ENCODE measurements around the gene TEX19.

The TEX19 gene

GRCh38 chr17:82386255-82386831 is 27.3 kb downstream of the TEX19 start:
- WGBS = 70% methylated on average over 13 of the region's 17 CpGs
- Histone ChIP-seq H3K4me1 (ENCODE audit: control insufficient read depth, insufficient read depth, low read depth, low read length) (peaks cover 21% of the 10 kb centered on the region), H2BK120ac (ENCODE audit: low read depth, low read length) (no peak overlapping the region), H3K18ac (ENCODE audit: low read depth in 1 of 2, low read length in 2 of 2) (no peak overlapping the region), H3K9ac (ENCODE audit: low read length) (no peak overlapping the region), H3K4me3 (ENCODE audit: insufficient read depth in 1 of 2, low read depth in 1 of 2, low read length in 2 of 2) (no peak overlapping the region), H3K4ac (ENCODE audit: low read depth in 1 of 2, low read length in 2 of 2) (no peak overlapping the region), H3K27me3 (ENCODE audit: control insufficient read depth in 1 of 2, insufficient read depth in 1 of 2, low read length in 2 of 2) (peaks cover 20 to 32% of the 10 kb centered on the region in 2 experiments), H3K14ac (ENCODE audit: low read length in 2 of 2) (no peak overlapping the region), H3K27ac (ENCODE audit: low read length, poor library complexity, severe bottlenecking) (no peak overlapping the region), H2AK5ac (ENCODE audit: low read length, severe bottlenecking) (no peak overlapping the region), H2AFZ (ENCODE audit: low read depth, low read length) (no peak overlapping the region), H4K8ac (ENCODE audit: low read length) (no peak overlapping the region), H3K23ac (ENCODE audit: low read length in 2 of 2) (no peak overlapping the region), H3K4me2 (ENCODE audit: low read length, poor library complexity, severe bottlenecking) (no peak overlapping the region), H2BK12ac (ENCODE audit: low read length in 2 of 2) (no peak overlapping the region), H3K9me3 (ENCODE audit: control insufficient read depth, low read length) (no peaks in the 10 kb centered on the region), H3K36me3 (ENCODE audit: control insufficient read depth in 1 of 2, insufficient read depth in 2 of 2, low read depth in 1 of 2, low read length in 2 of 2) (peaks cover 0 to 5% of the 10 kb centered on the region in 2 experiments), H3K79me1 (replicated peaks; ENCODE audit: low read length, poor library complexity, severe bottlenecking) (no peaks in the 10 kb centered on the region), H2BK5ac (ENCODE audit: low read depth, low read length, poor library complexity, severe bottlenecking) (no peak overlapping the region), H4K91ac (ENCODE audit: low read length) (no peak overlapping the region), H2BK15ac (ENCODE audit: low read depth, poor library complexity, severe bottlenecking) (no peak overlapping the region)
- DNase-seq = no peak

- H3K4me2 ChIP-seq (ENCODE audit: low read length, poor library complexity, severe bottlenecking) = no peak overlapping the region
- H3K18ac ChIP-seq (ENCODE audit: low read depth in 1 of 2, low read length in 2 of 2) = no peak overlapping the region
- H3K23ac ChIP-seq (ENCODE audit: low read length in 2 of 2) = no peak overlapping the region
- H4K8ac ChIP-seq (ENCODE audit: low read length) = no peak overlapping the region
- no peak overlapping the region for H3K4me3 ChIP-seq (ENCODE audit: insufficient read depth in 1 of 2, low read depth in 1 of 2, low read length in 2 of 2)
- H2AFZ ChIP-seq (ENCODE audit: low read depth, low read length) = no peak overlapping the region
- peaks cover 21% of the 10 kb centered on the region for H3K4me1 ChIP-seq (ENCODE audit: control insufficient read depth, insufficient read depth, low read depth, low read length)
- H2BK120ac ChIP-seq (ENCODE audit: low read depth, low read length) = no peak overlapping the region
- H3K27ac ChIP-seq (ENCODE audit: low read length, poor library complexity, severe bottlenecking) = no peak overlapping the region
- DNase-seq = no peak
- no peak overlapping the region for H3K4ac ChIP-seq (ENCODE audit: low read depth in 1 of 2, low read length in 2 of 2)
- H2BK15ac ChIP-seq (ENCODE audit: low read depth, poor library complexity, severe bottlenecking) = no peak overlapping the region
- H3K79me1 ChIP-seq (replicated peaks; ENCODE audit: low read length, poor library complexity, severe bottlenecking) = no peaks in the 10 kb centered on the region
- H3K9me3 ChIP-seq (ENCODE audit: control insufficient read depth, low read length) = no peaks in the 10 kb centered on the region
- peaks cover 3 to 12% of the 10 kb centered on the region in 2 experiments for H3K36me3 ChIP-seq (ENCODE audit: control insufficient read depth in 1 of 2, insufficient read depth in 2 of 2, low read depth in 1 of 2, low read length in 2 of 2)
- no peak overlapping the region for H4K91ac ChIP-seq (ENCODE audit: low read length)
- no peak overlapping the region for H2AK5ac ChIP-seq (ENCODE audit: low read length, severe bottlenecking)
- H3K14ac ChIP-seq (ENCODE audit: low read length in 2 of 2) = no peak overlapping the region
- WGBS = 80% methylated on average over 37 of the region's 38 CpGs
- no peak overlapping the region for H2BK12ac ChIP-seq (ENCODE audit: low read length in 2 of 2)
- peaks cover 20 to 32% of the 10 kb centered on the region in 2 experiments for H3K27me3 ChIP-seq (ENCODE audit: control insufficient read depth in 1 of 2, insufficient read depth in 1 of 2, low read length in 2 of 2)
- no peak overlapping the region for H3K9ac ChIP-seq (ENCODE audit: low read length)
- no peak overlapping the region for H2BK5ac ChIP-seq (ENCODE audit: low read depth, low read length, poor library complexity, severe bottlenecking)
Measured at GRCh38 chr17:82386881-82387704, 28.0 kb downstream of the TEX19 start.

- Histone ChIP-seq H3K4me1 (ENCODE audit: control insufficient read depth, insufficient read depth, low read depth, low read length) (peaks cover 21% of the 10 kb centered on the region), H2BK15ac (ENCODE audit: low read depth, poor library complexity, severe bottlenecking) (no peak overlapping the region), H3K9ac (ENCODE audit: low read length) (no peak overlapping the region), H2BK5ac (ENCODE audit: low read depth, low read length, poor library complexity, severe bottlenecking) (no peak overlapping the region), H2AK5ac (ENCODE audit: low read length, severe bottlenecking) (no peak overlapping the region), H3K14ac (ENCODE audit: low read length in 2 of 2) (no peak overlapping the region), H2BK12ac (ENCODE audit: low read length in 2 of 2) (no peak overlapping the region), H3K18ac (ENCODE audit: low read depth in 1 of 2, low read length in 2 of 2) (no peak overlapping the region), H3K27ac (ENCODE audit: low read length, poor library complexity, severe bottlenecking) (no peak overlapping the region), H3K36me3 (ENCODE audit: control insufficient read depth in 1 of 2, insufficient read depth in 2 of 2, low read depth in 1 of 2, low read length in 2 of 2) (peaks cover 8 to 14% of the 10 kb centered on the region in 2 experiments), H3K23ac (ENCODE audit: low read length in 2 of 2) (no peak overlapping the region), H3K9me3 (ENCODE audit: control insufficient read depth, low read length) (no peaks in the 10 kb centered on the region), H3K4me3 (ENCODE audit: insufficient read depth in 1 of 2, low read depth in 1 of 2, low read length in 2 of 2) (no peak overlapping the region), H2AFZ (ENCODE audit: low read depth, low read length) (no peak overlapping the region), H4K91ac (ENCODE audit: low read length) (no peak overlapping the region), H3K27me3 (ENCODE audit: control insufficient read depth in 1 of 2, insufficient read depth in 1 of 2, low read length in 2 of 2) (peaks cover 20 to 32% of the 10 kb centered on the region in 2 experiments), H3K4me2 (ENCODE audit: low read length, poor library complexity, severe bottlenecking) (no peak overlapping the region), H3K4ac (ENCODE audit: low read depth in 1 of 2, low read length in 2 of 2) (no peak overlapping the region), H3K79me1 (replicated peaks; ENCODE audit: low read length, poor library complexity, severe bottlenecking) (no peaks in the 10 kb centered on the region), H4K8ac (ENCODE audit: low read length) (no peak overlapping the region), H2BK120ac (ENCODE audit: low read depth, low read length) (no peak overlapping the region)
- WGBS = 77% methylated on average over 3 of the region's 3 CpGs
- no peak for DNase-seq
Measured at GRCh38 chr17:82387705-82388106, 28.7 kb downstream of the TEX19 start.

- peaks cover 21% of the 10 kb centered on the region for H3K4me1 ChIP-seq (ENCODE audit: control insufficient read depth, insufficient read depth, low read depth, low read length)
- H2BK15ac ChIP-seq (ENCODE audit: low read depth, poor library complexity, severe bottlenecking) = no peak overlapping the region
- peak overlapping the region in 1 of 2 experiments; percentile 80 for H3K23ac ChIP-seq (ENCODE audit: low read length in 2 of 2)
- no peak overlapping the region for H2BK12ac ChIP-seq (ENCODE audit: low read length in 2 of 2)
- no peak overlapping the region for H4K91ac ChIP-seq (ENCODE audit: low read length)
- DNase-seq = no peak
- H3K18ac ChIP-seq (ENCODE audit: low read depth in 1 of 2, low read length in 2 of 2) = no peak overlapping the region
- H4K8ac ChIP-seq (ENCODE audit: low read length) = peak overlapping the region; percentile 7
- no peak overlapping the region for H3K14ac ChIP-seq (ENCODE audit: low read length in 2 of 2)
- H3K4me3 ChIP-seq (ENCODE audit: insufficient read depth in 1 of 2, low read depth in 1 of 2, low read length in 2 of 2) = no peak overlapping the region
- no peak overlapping the region for H3K4ac ChIP-seq (ENCODE audit: low read depth in 1 of 2, low read length in 2 of 2)
- no peak overlapping the region for H2BK120ac ChIP-seq (ENCODE audit: low read depth, low read length)
- H3K9me3 ChIP-seq (ENCODE audit: control insufficient read depth, low read length) = no peaks in the 10 kb centered on the region
- no peak overlapping the region for H3K4me2 ChIP-seq (ENCODE audit: low read length, poor library complexity, severe bottlenecking)
- WGBS = 86% methylated on average over 28 of the region's 34 CpGs
- H3K36me3 ChIP-seq (ENCODE audit: control insufficient read depth in 1 of 2, insufficient read depth in 2 of 2, low read depth in 1 of 2, low read length in 2 of 2) = peaks cover 13 to 20% of the 10 kb centered on the region in 2 experiments
- H2BK5ac ChIP-seq (ENCODE audit: low read depth, low read length, poor library complexity, severe bottlenecking) = no peak overlapping the region
- H3K27me3 ChIP-seq (ENCODE audit: control insufficient read depth in 1 of 2, insufficient read depth in 1 of 2, low read length in 2 of 2) = peaks cover 20 to 32% of the 10 kb centered on the region in 2 experiments
- no peak overlapping the region for H3K9ac ChIP-seq (ENCODE audit: low read length)
- H2AK5ac ChIP-seq (ENCODE audit: low read length, severe bottlenecking) = no peak overlapping the region
- H2AFZ ChIP-seq (ENCODE audit: low read depth, low read length) = no peak overlapping the region
- H3K79me1 ChIP-seq (replicated peaks; ENCODE audit: low read length, poor library complexity, severe bottlenecking) = no peaks in the 10 kb centered on the region
- no peak overlapping the region for H3K27ac ChIP-seq (ENCODE audit: low read length, poor library complexity, severe bottlenecking)
Measured at GRCh38 chr17:82388223-82388921, 29.3 kb downstream of the TEX19 start.
